Mononuclear cell (primary cell): ENCODE measurements around the gene MYOD1. TPM values are rescaled to one million over a fixed set of nuclear protein-coding genes. Genes with fewer than 3 reads are reported as not detected.

ENCODE experiments used
- H3K27me3 ChIP-seq: 2 replicates; pipeline ENCODE4 v1.6.0; 2011; ENCODE audit warnings: low read length, control low read depth; ENCODE audit not compliant: insufficient read depth
- H3K4me1 ChIP-seq: 2 replicates; pipeline ENCODE4 v1.5.1; 2011; ENCODE audit warnings: mild to moderate bottlenecking, low read length, control low read depth; ENCODE audit not compliant: insufficient read depth
- H3K4me3 ChIP-seq: 2 replicates; pipeline ENCODE4 v1.5.1; 2011; ENCODE audit warnings: mild to moderate bottlenecking, low read length, moderate library complexity
- H3K9me3 ChIP-seq: 2 replicates; pipeline ENCODE4 v1.5.1; 2011; ENCODE audit warnings: low read depth, mild to moderate bottlenecking, control low read depth, low read length
- total RNA-seq: library from RNA; depleted of rRNA; stranded (reverse); fragments of >200 nt; gene quantifications from one replicate; pipeline ENCODE4 v1.2.3, GENCODE V29; 2012

Gene MYOD1
- total RNA-seq, 1 donor, result not detected

DNA sequence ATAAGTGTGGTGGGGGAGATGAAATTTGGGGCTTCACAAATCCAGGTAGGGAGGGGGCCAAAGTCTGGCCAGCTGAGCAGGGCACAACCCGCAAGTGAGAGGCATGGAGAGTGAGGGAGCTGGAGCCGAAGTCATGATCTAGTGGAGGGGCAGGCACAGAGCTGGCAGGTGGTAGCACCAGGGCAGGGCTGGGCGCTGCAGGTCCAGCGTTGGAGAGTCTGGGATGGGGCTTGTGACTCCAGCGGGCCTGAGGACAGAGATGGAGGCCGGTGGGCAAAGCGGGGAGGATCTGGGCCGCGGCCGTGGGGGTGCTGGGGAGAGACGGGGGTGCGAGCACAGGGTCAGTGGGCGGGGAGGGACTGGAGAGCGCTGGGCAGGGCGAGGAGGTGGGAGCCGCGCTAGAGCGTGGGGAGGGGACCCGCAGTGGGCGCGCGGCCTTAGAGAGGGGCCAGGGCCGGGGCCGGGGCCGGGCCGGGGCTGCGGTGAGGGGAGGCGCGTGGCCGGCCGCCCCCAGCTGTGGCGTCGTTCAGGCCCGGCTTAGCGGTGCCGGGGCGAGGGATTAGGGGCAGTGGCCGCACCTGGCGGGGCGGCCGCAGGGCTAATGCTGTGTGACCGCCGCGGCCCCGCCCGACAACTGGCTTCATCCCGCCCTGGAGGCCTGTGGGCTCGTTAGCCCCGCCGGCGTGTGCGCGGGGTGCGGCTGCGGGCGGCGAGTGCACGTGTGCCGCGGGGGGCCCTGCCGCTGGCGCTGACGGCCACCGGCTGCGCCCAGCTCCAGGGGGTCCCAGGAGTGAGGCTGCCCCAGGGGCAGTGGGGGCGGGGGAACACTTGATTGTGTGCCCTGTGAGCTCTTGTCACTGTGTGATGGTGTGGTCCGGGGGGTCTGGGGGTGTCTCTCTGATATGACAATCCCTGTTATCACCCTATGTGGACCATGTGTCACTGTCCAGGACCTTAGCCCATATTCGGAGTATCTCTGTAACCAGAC is 23.6 kb upstream of the MYOD1 start:
- H3K27me3 ChIP-seq, result peaks cover 29% of the 10 kb centered on the region
- no peaks in the 10 kb centered on the region for H3K4me1 ChIP-seq
- H3K9me3 ChIP-seq, result no peaks in the 10 kb centered on the region
- no peak overlapping the region for H3K4me3 ChIP-seq

DNA sequence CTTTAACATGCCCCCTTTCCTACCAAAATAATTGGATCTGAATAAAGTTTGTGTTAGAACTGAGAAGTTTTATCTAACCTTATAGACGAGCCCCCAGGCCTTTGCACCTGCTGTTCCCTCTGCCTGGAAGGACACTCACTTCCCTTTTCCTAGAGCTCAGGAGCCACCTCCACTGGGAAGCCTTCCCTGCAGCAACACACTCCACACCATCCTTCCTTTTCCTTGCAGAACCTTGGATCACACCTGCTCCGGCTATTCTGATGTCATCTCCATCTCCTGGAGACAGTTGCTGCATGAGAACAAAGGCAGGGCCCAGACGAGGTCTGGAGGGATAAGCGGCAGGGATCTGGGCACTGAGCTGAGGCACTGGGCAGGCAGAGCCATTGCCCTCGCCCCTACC is 22.6 kb upstream of the MYOD1 start:
- no peak overlapping the region for H3K4me3 ChIP-seq
- H3K4me1 ChIP-seq, result no peaks in the 10 kb centered on the region
- H3K9me3 ChIP-seq, result no peaks in the 10 kb centered on the region
- peaks cover 29% of the 10 kb centered on the region for H3K27me3 ChIP-seq

DNA sequence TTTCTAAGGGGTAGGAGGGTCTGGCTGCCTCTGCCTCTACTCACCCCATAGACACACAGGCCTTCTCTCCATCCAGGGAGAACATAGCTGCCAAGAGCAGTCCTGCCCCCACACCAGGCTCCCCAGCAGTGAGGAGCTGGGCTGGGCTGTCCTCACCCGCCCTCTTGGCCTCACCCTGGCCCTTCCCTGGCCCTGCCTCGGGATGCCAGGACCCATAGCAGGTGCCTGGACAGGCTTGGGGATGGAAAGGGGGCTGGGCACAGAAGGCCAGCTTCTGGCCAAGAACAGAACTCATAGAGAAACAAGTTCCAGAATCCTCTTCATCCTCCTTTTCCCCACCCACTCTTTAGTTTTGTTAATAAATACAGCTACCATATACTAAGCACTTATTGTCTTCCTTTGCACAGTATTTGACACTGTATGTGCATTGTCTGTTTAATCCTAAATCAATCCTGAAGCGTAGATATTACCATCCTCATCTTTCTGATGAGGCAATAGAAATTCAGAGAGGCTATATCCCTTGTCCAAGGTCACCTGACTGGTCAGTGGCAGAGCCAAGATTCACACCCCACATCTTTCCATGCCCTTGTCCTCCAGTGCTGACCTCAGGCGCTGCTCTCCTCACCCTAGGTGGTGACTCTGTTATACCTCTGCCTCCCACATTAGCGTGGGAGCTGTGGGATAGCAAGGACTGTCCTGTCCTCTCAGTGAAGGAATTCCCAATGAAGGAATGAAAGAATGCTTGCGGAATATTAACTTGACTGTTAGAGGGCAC is 22.0 kb upstream of the MYOD1 start:
- Histone ChIP-seq H3K27me3 (peaks cover 29% of the 10 kb centered on the region), H3K4me3 (no peak overlapping the region), H3K9me3 (no peaks in the 10 kb centered on the region), H3K4me1 (no peaks in the 10 kb centered on the region)

DNA sequence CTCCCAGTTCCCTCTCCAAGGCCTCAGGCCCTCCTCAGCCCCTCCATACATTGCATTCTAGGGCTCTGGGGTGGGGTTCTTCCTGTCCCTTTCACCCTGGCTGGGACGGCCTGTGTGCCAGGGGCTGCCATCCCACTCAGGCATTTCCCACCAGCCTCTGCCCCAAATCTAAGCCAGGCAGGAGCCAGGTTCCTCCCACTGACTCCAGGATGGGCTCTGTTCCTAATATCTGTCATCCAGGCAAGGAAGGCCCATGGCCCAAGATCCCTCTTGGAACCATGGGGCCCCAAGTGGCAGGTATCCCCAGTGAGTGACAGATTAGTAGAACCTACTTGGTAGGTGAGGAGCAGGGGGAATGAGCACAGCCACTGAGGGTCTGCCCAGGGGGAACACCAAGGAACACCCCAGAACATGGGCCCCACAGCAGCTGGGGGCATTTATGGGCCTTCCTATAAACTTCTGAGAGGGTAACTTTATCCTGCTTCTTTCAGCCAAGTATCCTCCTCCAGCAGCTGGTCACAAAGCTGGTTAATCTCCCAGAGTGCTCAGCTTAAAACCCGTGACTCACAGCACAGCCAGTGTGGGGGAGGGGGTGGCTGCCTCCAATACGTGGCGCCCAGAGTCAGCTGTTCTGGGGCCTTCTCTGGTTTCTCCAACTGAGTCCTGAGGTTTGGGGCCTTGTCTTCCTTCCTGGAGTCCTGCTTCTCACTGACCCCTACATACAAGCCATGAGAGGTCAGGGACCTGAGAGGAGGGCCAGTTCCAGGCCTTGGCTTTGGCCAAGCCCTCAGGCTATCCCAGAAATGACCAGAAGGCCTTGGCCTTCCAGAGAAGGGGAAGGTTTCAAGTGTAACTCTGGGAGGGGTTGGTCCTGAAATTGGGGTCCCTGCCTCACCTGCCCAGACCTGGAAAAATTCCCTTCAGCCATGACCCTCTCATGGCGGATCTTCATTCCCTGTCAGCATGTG is 19.9 kb upstream of the MYOD1 start:
- H3K4me3 ChIP-seq, result no peak overlapping the region
- no peaks in the 10 kb centered on the region for H3K4me1 ChIP-seq
- no peaks in the 10 kb centered on the region for H3K9me3 ChIP-seq
- H3K27me3 ChIP-seq, result peaks cover 23% of the 10 kb centered on the region

DNA sequence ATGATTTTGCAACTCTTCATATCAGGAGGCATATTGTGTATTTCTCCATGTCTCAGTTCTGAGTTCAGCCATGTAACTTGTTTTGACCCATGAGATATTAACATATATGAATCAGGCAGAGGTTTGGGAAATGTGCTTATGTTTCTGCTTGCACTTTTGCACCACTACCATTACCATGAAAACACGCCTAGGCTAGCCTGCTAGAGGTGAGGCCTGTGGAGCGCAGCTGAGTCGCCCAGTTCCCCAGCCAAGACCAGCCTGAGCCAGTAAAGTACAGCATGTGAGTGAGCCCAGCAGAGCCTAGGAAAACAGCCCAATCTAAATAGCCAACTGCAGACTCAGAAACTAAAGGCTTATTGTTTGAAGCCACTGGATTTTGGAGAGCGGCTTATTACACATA is 18.4 kb upstream of the MYOD1 start:
- H3K4me3 ChIP-seq, result no peak overlapping the region
- H3K27me3 ChIP-seq, result peaks cover 14% of the 10 kb centered on the region
- no peaks in the 10 kb centered on the region for H3K9me3 ChIP-seq
- no peaks in the 10 kb centered on the region for H3K4me1 ChIP-seq

DNA sequence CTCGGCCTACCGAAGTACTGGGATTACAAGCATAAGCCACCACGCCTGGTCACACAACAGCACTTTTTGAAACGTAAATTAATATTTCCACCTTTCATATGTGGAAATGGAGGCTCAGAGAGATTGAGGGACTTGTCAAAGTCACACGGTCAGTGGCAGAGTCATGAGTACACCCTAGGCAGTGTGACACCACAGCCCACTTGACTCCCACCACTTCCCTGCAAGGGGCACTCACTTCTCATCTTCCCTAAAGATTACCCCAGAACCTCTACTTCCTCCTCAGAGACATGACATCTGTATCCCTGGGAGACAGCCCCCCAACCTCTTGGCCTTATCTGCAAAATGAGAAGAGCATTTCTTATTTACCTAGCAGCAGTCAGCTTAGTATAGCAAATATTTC is 16.5 kb upstream of the MYOD1 start:
- H3K4me1 ChIP-seq, result no peaks in the 10 kb centered on the region
- no peaks in the 10 kb centered on the region for H3K9me3 ChIP-seq
- H3K27me3 ChIP-seq, result no peaks in the 10 kb centered on the region
- no peak overlapping the region for H3K4me3 ChIP-seq

DNA sequence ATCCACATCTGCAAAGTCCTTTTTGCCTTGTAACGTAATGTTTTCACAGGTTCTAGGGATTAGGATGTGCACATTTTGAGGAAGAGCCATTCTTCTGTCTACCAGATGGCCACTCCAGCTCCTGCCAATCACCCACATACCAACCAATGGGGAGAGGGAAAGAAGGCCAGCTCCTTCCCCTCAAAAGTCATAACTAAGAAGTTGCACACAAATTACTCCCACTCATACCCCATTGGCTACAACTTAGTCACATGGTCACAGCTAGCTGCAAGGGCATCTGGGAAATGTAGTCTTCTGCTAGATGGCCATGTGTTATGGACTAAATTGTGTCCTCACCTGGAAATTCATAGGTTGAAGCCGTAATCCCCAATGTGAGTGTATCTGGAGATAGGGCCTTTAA is 15.4 kb upstream of the MYOD1 start:
- Histone ChIP-seq H3K4me1 (no peaks in the 10 kb centered on the region), H3K27me3 (no peaks in the 10 kb centered on the region), H3K4me3 (no peak overlapping the region), H3K9me3 (no peaks in the 10 kb centered on the region)

DNA sequence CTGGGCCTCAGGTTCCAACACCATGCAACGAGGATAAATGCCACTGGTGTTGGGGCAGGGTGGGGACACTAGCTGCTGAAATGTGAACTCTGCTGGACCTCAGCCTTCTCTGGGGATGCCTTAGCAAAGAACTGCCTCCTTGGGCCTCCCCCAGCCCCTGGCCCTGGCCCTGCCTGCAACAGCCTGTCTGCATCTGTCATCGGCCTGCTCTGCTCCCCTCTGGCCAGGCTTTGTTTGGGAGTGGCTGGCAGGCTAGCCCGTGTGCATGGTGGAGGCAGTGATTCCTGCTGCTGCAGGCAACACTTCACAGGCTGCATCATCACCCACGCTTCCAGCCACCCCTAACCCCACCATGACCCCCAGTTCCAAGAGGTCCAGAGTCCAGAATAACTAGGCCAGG is 11.5 kb upstream of the MYOD1 start:
- no peaks in the 10 kb centered on the region for H3K9me3 ChIP-seq
- H3K4me3 ChIP-seq, result no peak overlapping the region
- H3K27me3 ChIP-seq, result no peaks in the 10 kb centered on the region
- H3K4me1 ChIP-seq, result no peaks in the 10 kb centered on the region

DNA sequence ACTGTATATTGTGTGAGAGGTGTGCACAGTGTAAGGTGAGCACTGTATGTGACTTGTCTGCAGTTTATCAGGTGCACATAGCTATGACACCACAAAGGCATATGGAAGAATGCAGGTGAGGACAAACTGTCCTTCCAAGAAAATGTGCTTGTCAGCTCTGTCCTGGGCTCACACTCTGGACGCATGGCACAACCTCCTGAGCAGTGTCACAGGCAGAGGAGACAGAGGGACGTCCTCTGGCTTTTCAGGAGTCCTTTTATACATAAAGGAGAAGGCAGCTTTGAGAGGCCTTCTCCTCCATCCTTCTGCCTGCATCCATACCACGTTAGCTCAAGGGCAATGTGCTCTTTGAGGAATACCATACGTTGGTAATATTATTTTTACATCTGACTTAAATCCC is 7.5 kb upstream of the MYOD1 start:
- Histone ChIP-seq H3K9me3 (no peaks in the 10 kb centered on the region), H3K4me3 (no peak overlapping the region), H3K27me3 (no peaks in the 10 kb centered on the region), H3K4me1 (no peaks in the 10 kb centered on the region)

DNA sequence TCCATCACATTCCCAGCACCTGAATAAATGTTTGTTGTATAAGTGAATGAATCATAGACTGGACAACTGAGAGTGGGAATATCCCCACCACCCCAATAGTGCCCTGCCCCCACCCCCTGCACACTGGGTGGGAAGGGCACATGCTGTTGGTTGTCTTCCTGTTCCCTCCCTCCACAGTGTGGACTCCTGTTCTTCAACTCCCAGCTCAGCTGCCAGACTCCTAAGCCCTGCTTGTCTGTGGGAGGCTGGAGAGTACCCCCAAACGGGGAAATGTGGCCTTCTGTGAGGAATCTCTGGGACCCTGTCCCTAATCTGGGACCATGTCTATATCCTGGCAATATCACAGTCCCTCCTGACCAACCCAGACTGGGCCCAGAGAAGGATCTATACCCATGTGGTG is 5.5 kb upstream of the MYOD1 start:
- H3K9me3 ChIP-seq, result no peaks in the 10 kb centered on the region
- H3K4me1 ChIP-seq, result no peaks in the 10 kb centered on the region
- H3K27me3 ChIP-seq, result peaks cover 14% of the 10 kb centered on the region
- H3K4me3 ChIP-seq, result no peak overlapping the region

DNA sequence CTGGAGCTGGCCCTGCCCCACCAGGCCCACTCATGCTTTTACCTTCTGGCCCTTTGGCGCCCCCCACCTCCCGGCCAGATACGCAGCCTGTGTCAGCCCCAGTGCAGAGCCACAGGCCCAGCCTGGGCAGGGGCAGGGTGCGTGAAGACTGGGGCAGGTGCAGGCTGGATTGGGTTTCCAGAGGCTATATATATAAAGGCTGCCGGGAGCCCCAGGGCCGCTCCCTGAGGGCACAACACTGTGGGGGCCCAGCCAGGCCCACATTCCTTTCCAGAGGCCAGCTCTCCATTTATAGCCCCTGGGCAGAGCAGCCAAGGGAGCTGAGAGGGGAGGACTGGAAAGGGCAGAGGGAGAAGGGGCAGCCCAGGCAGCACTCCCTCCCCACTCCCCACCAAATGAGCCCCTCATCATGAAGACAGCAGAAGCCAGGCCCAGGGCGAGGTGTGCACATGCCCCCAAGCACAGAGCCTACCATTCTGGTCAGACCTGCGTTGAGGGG is 5.0 kb upstream of the MYOD1 start:
- Histone ChIP-seq H3K4me1 (no peaks in the 10 kb centered on the region), H3K27me3 (peaks cover 16% of the 10 kb centered on the region), H3K9me3 (no peaks in the 10 kb centered on the region), H3K4me3 (no peak overlapping the region)

DNA sequence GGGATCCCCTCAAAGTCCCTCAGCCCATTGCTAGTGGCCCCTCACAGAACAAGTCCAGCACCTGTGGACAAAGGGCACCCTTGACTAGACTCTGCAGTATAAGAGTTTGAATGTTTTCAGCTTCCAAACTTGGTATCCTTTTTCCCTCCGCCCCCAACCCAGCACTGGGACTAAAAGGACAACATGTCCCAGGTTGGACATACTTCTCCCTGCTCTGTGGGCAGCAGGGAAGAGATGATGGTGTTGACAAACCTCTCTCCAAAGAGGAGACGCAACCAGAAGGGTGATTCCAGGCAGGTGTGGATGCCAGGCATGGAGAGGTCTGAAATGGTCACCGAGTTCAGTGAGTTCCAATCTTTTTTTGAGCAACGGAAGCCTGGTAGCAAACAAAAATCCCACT is 4.5 kb upstream of the MYOD1 start:
- Histone ChIP-seq H3K9me3 (no peaks in the 10 kb centered on the region), H3K4me3 (no peak overlapping the region), H3K27me3 (peaks cover 16% of the 10 kb centered on the region), H3K4me1 (no peaks in the 10 kb centered on the region)

DNA sequence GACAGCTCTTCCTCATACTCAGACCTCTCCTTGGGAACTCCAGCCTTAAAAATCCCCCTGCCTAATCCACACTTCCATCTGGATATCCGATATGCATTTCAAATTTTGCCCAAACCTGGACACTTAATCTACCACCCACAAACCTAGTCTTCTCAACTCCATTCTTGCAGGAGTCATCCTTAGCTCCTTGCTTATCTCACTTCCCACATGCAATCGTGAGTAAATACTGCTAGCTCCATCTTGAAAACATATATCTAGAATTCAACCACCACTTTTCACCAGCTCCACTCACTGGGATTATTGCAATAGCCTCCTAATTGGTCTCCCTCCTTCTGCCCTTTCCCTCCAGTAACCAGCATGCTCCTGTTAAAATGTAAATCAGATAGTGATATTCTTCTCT is 2.6 kb upstream of the MYOD1 start:
- no peaks in the 10 kb centered on the region for H3K4me1 ChIP-seq
- no peak overlapping the region for H3K4me3 ChIP-seq
- H3K9me3 ChIP-seq, result no peaks in the 10 kb centered on the region
- H3K27me3 ChIP-seq, result peaks cover 34% of the 10 kb centered on the region

DNA sequence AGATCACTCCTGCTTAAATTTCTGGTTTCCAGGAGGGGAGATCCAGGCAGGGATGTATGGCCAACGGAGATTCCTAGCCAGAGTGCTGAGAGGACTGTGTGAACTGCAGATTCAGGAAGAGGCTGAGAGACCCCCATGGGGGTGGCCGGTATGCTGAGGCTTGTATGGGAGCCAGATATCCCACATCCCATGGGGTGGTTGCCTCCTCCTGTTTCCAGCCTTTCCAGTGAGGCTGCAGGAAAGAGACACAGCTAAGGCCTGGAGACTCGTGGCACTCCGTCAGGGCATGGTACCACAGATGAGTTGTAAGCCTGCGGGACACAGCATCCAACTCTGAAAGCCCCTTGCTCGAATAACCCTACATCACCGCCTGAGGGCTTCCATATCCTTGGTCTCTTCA is 1.4 kb upstream of the MYOD1 start:
- H3K27me3 ChIP-seq, result peaks cover 45% of the 10 kb centered on the region
- H3K4me1 ChIP-seq, result no peaks in the 10 kb centered on the region
- H3K4me3 ChIP-seq, result no peak overlapping the region
- H3K9me3 ChIP-seq, result no peaks in the 10 kb centered on the region
